Activated effector memory CD4-positive, alpha-beta T cell treated with anti-CD3 and anti-CD28 coated beads, Interleukin-2, amount 50 U/mL, for 16 hours (primary cell): ENCODE measurements around the gene STX8.

Experiments
- DNase-seq: peaks from one replicate; pipeline ENCODE4 v3.0.0-alpha.2; 2020

STX8 gene

DNA sequence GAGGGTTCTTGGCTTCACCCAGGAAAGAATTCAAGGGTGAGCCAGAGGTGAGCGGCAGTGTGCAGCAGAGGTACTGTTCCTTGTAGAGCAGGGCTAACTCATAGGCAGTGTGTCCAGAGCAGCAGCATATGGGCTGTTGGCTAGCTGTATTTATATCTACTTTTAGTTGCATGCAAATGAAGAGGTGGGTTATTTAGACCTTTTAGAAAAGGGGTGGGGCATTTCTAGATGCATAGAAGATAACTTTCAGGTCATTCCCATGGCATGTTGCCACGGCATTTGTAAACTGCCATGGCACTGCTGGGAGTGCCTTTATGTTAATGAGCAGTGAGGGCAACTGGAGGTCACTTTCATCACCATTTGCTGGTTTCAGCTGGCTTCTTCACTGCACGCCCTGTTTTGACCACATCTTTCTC, 141.0 kb downstream of the STX8 start:
- DNase-seq, result no peak

DNA sequence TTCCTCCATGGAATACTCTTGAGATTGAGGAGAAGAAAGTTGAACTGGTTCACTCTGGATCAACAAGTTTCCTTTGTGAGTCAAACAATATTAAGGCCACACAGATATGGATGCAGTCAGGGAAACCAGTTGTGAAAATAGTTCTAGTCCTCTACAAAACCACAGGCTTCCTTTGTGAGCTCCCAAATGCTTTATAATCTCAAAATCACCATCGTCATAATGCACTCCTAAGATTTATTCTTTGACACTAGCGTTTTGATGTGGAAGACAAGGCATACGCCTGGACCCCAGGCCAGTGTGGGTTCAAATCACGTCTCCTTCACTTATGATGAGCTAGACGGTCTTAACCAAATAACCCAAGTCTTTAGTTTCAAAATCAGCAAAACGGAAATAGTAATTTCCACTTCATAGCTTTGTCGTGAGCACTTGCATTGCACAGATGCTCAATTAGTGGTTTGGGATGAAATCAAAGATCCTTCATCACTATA, 142.6 kb downstream of the STX8 start:
- DNase-seq, result no peak

DNA sequence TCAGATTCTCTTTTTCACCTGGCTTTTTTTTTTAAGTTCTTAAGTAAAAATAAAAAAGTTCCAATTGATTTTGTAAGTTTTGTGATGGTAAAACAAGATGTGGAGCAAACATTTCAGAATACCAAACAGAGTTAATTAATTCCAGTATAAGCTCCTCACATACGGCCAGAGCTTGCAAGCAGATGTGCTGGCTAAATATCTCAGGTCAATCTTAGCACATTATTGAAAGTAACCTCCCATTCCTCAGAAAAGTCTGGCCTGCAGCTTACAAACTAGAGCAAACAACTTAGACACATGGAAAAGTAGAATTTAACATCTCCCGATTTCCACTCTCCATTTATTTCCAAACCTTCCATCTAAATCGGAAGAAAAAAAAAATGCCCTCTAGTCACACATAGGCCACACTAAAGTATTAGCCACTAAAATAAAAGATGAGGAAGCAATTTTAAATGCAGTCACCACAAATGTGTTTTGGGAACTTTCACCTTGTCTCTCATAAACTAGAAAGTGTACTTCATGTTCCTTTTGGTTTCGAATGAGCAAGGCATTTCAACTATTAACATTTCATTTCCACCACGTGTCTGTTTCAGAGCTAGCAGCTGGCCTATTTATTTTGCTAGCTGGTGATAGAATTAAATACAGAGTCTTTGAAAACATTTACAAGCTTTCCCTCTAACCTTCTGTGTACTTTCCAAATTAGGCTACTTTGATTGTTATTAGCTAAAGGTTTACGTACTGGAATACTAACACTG, 143.3 kb downstream of the STX8 start:
- no peak for DNase-seq

DNA sequence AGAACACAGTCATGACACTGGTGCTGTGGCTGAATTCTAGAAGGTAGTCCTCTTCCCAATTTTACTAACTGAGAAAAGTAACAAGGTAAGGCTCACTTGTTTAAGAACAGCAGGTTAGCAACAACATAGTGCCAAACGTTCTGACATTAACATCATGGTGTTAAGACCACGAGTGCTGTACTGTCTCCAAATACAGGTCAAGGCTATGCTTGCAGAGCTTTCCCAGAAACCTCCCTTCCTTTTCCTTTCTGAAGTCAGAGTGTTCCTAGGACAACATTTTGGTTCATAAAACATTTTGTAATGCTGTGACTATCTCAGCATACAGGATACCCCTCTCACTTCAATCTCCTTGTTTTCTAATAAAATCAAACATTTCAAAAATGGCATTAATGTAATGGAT, 144.0 kb downstream of the STX8 start:
- no peak for DNase-seq

DNA sequence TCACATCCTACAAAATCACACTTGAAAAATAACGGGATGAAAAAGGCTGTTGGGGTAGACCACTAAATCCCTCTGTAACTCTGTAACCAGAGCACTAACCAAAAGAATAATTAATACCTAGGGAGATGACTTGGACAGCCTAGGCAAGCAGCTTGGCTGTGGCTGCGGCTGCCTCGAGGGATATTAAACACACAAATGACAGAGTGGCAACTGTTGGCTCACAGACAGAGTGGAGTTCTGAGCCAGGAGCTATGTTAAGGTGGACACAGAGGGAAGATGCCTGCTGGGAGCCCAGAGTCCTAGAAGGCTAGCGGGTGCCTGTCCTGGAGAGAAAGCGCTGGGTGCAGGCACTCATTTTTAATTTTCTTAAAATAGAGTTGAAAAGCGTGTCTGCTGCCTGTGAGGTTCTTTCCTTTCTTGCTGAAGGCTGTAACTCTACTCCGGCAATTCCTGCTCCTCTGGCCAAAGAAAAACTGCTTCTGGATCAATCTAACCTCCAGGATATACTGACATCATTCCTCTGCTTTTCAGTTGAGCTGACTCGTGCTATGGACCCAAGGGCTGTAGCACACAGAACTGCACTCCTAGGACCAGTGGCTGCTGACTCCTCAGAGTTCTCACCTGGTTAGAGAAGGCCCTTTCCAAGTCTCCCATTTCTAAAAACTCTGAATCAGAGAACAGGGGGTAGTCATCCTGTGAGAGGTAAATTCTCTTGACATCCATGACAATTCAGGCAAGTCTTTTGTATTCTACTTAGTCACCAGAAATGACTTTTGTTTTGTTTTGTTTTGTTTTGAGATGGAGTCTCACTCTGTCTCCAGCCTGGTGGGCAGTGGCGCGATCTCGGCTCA, 147.9 kb downstream of the STX8 start:
- no peak for DNase-seq

DNA sequence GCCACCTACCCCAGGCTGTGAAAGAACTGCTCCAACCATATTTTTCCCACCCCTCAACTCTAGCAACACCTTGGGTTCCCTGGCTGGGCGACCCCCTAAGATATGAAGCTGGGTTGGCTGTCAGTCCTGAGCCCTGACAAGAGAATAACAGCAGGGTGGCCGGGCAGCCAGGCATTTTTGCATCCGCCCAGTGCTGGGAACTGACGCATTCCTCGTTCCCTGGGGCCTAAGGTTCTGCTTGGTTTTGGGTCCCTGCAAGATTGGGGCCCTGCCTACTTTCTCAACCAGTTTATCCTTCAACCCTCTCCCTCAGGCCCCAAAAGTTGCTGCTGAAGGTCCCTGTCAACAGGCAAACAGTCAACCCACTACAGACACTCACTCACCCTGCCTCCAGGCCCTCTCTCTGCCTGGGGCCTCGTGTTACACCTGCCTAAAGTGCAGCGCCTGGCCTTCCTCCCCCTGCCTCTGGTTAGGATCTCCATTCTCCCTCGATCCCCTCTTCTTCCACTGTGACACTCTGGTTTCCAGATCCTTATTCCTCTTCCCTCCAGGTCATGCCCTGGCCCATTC, 151.5 kb downstream of the STX8 start:
- DNase-seq, result no peak

DNA sequence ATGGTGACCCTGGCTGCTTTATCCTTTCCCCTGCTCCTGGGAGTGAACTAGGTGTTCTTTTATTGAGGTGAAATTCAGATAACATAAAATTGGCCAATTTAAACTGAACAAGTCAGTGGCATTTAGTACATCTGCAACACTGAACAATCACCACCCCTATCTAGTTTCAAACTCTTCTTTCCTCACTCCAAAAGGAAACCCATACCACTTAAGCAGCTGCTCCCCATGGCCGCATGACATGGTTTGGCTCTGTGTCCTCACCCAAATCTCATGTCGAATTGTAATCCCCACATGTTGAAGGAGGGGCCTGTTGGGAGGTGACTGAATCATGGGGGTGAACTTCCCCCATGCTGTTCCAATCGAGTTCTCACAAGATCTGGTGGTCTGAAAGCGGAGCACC, 154.1 kb downstream of the STX8 start:
- DNase-seq, result no peak

DNA sequence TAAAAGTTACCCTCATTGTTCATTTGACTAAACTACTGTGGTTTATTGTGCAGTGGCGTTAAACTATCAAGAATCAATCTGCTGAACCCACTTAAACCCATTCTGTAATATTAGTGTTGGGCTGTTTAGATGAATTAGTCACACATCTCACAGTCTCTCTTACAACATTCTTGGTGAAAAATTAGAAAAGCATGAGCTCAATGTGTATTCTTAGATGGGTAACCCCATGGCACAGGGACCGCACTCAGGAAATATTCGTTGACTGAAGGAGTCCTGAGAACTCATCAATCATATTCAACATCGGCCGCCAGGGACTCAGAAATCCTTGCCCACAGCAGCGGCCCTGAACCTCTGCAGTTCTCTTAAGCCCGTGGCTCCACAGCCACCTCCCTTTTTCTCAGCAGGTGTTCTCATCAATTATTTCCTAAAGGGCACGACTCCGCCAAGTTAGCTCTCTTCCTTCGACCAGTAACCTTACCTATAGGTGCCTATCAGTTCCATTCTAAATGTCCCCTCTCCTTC, 155.6 kb downstream of the STX8 start:
- DNase-seq, result no peak

DNA sequence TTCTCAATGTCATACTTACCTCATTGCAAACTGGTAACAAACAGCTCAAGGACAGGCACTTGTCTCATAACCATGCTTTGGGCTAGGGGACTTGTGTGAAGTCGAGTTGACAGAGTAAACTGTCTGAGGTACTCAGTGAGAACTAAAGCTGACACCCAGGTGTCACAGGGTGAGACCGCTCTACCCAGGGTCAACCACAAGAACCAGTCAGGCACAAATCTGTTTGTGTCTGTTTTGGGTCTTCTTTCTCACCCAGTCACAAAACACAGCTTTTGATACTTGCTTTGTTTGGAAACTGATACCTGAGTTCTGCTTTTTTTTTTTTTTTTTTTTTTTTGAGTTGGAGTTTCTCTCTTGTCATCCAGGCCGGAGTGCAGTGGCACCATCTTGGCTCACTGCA, 161.1 kb downstream of the STX8 start:
- no peak for DNase-seq

DNA sequence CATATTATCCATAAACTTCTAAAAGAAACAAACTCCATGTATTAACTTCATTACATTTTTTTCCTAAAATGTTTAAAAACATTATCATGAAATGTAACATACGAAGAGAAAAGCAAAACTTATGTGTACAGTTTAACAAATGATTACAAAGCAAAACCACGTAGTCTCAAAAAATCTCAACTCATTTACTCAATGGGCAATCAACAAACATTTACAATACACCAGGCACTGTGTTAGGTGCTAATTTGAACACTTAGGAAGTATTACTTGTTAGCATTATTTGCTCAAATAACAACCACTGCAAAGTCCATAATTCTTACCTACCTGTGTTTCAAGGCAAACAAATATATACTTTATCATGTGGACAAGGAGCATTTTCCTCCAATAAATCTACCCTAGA, 164.9 kb downstream of the STX8 start:
- DNase-seq, result no peak

DNA sequence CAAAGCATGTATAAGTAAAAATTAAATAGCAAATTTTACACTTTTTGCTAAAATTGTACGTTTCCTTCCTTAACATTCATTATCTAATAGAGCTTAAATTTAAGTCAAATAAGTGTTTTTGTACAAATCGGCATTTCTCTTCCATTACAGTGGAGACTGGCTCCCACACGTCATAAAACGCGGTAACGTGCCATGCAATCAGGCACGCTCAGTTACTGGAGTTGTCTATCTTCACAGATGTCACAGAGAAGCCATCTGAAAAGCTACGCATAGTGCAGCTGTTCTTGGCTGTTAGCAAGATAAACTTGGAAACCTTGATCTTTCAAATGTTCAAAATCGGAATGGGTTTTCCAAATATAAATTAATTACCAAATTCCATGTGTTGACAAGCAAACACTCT, 165.3 kb downstream of the STX8 start:
- no peak for DNase-seq

DNA sequence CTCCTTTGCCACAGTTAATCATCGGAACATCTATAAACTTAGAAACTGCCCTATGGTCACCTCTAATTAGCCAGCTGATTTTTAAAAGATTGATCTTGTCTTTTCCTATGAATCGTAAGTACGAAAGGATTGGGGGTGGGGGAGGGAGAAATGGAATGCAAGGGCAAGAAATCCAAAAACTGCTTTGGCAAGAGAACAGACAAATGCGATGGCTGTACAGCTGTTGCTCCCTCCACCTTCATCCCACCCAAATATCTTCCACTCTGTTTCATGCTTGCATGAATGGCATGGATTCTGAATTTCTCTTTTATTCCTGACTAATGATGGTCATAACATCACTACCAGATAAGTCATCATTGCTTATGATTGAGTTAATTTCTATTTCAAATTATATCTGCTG, 165.7 kb downstream of the STX8 start:
- DNase-seq, result no peak

DNA sequence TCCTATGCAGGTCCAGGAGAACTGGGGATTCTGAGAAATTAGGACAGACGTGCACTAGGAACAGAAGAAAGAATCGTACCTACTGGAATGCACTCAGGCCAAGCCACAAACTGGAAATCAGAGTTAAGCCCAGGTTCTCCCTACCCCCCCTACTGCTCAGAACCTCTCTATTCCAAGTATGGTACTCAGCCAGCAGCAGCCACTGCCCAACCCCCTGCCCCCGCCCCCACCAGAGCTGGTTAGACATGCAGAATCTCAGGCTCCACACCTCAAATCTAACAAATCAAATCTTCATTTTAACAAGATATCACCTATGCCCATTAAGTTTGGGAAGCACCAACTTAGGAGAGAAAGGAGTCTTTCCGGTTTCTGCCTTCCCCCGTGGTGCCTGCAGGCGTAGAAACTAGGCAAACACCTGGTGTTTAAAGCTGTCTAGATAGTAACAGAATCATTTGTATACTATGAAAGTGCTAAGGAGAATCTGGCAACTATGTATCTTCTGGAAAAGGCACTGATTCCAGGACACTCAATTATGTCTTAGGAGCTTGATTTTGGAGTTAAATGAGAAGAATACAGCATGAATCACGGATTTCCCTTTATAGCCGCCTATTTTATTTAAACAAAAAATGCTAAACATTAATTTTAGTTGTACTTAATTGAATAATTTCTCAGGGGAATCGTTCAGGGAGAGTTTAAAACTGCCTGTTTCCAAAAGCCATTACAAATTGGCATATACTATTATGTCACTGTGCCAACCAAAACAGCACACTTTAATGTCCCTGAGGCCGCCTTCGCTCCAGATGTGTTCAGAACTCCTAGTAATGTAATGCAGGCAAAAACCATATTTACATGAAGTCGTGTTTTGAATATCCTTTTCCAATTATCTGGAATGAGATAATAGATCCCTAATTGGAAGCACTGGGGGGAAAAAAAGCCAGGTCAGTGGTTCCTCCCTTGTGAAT, 166.5 kb downstream of the STX8 start:
- DNase-seq, result no peak

DNA sequence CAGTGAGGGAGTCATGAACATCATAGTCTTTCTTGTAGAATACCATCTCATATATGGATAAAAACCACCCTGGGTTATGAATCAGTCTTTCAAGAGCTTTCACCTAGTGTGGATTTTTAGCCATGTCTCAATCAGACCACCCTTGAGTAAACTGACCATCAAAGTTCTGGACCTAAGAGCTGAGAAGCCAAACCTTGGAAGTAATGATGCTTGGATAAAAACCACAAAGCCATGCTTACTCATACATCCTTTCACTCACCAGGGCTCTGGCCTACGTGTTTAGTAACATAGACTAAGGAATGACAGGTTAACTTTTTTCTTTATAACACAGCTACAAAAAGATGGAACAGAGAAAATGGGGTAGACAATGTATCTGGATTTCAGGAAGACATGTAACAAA, 167.2 kb downstream of the STX8 start:
- no peak for DNase-seq

DNA sequence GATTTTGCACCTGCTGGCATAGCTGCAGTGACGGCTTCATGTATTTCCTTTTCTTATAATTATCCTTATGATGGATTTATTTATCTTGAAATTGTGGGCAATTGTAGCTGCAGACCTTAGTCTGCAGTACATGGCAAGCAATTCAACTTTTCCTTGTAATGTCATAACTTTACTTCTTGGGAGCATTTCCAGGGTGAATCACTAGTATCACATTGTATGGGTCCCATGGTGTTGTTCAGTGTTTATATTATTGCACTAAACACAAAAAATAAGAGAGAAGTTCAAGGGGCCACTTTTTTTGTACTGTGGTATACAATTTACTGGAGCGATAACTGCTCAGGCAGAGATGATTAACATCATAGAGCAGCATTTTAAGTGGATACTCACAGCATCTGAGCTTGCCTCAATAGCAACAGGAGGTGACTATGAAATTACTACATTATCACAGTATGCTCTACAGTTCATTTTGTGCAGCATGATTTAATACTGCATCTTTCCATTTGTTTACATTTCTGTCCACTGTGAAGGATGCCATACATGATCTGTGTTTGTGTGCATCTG, 169.5 kb downstream of the STX8 start:
- no peak for DNase-seq

DNA sequence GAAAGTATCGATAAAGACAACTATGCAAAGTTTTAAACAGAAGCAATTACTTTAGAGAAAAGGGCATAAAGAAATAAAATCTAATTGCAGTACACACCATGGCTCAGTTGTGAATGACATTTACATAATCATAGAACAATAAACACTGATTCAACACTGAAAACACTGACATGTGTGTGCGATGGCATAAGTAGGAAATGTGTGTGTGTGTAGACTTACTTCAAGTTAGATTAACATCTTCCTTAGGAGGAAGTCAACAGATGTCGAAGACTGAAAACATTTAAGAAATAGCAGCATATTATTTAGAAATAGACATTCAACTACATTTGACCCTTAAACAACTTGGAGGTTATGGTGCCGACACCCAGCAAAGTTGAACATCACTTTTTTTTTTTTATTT, 172.4 kb downstream of the STX8 start:
- DNase-seq, result no peak

DNA sequence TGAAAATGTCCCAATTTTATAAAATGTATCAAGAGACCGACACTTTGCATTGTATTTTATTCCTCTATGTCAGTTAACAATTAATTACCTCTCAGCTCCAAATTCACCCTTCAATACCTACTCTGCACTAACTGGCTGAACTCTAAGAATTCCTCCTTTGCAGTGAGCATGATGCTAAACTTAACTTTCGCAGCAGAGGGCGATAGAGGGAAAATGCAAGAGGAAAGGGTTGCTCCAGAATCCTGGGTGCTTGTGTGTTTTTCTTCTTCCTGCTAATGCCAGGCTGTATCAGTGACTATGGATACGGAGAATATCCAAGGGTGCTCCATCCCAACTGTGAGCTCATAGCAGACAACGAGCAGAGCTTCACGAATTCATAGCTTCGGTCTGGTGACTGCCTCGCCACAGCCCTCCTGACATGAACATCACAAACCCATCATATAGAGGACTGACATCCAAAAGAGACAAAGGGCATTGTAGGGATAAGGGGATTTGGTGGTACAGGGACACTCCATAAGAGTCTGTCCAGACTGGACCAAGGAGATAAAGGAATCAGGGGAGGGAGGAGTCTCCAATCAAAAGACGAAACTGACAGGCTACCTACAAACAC, 172.9 kb downstream of the STX8 start:
- DNase-seq, result no peak

DNA sequence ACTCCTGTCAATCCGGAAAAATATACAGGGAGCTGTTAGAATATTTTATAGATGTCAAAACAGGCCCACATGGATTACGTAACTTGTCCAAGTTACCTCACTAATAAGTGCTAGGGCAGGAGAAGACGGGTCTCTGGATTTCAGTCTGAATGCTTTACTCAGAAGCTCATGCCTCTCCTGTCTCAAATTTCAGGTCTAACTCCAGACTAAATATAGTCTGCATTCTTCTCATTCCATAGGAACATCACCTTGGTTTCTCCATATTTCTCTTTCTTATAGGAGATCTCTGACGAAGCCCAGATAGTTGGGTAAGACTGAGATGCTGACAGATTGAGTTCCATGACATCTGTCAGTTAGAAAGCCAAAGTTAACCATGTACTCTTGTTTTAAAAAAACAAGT, 174.2 kb downstream of the STX8 start:
- no peak for DNase-seq

DNA sequence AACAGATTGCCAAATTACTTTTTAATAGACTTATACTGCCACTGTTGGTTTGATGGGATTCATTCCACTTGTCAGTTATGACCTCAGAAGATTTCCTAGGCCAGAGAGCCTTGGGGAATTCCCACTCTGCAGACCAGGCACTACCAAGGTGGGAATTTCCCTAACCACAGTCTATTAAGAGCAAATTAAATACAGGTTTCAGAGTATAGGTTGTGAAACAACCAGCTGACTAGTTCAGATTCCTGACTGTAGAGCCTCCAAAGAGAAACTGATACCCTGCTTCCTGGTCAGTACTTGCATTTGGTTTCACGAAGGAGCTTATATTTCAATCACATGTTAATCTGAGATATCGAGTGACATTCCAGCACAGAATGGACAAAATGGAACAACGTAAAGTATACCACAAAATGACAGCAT, 186.5 kb downstream of the STX8 start:
- peak; percentile 63 for DNase-seq

DNA sequence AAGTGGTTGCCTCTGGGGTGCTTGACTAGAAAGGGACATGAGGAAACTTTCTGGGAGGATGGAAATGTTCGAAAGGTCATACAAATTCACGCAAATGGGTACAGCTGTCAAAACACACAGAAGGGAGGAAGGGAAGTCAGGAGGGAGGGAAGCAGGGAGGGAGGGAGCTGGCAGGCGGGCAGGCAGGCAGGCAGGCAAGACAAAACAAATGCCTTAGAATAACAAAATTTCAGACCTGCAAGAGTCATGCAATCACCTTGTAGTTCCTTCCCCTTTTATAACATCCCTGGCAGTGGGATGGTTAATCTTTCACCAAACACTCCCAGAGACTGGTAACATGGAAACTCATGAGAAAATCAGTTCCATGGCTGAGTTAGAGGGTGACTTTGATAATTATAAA, 189.2 kb downstream of the STX8 start:
- no peak for DNase-seq

DNA sequence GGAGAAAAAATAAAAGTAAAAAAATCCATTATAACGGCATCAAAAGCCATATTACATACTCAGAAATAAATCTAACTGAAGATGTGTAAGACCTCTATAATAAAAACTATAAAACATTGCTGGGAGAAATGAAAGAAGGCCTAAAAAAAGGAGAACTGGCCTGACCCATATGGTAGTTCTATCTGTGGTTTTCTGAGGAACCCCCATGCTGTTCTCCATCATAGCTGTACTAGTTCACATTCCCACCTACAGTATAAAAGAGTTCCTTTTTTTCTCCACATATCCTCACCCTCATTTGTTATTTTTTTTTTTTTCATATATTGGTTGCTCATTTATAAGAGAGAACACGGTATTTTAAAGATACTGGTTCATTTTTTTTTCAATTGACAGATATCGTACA, 191.8 kb downstream of the STX8 start:
- DNase-seq, result no peak

DNA sequence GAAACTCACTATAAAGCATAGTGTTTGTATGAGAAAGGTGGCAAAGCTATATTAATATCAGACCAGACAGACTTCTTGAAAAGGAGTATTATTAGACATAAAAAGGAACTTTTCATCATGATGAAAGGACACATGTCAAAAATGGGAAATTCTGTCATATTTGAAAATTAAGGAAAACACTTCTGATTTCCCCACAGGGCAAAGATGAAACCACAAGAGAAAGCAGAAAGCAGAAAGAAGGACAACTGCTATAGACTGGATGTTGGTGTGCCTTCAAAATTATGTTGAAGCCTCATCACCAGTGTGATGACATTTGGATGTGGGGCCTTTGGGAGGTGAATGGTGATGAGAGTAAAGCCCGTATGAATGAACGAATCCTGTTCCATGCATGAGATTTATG, 193.0 kb downstream of the STX8 start:
- no peak for DNase-seq
